SK-N-SH (cell line): ENCODE results near the gene TIMP2. TPM values are rescaled to one million over a fixed set of nuclear protein-coding genes. Genes with fewer than 3 reads are reported as not detected.
A peak's percentile ranks its signal among the peaks of the same experiment; 100 is the strongest.

Experiments
- CTCF ChIA-PET: fragments of 300-600, 350-600 bp; formaldehyde crosslinking; extraction: SDS; loops from one replicate; lab custom pipeline; 2021; lab: Yijun Ruan, JAX
- POLR2A ChIA-PET: fragments of 350-600 bp; sonication (Branson Sonifier 250); formaldehyde crosslinking; extraction: SDS; loops from one replicate; lab custom pipeline; 2020; ENCODE audit warnings: antibody characterized with exemption, inconsistent platforms; lab: Yijun Ruan, JAX
- DNase-seq: peaks from one replicate; pipeline ENCODE4 v3.0.0; 2012
- H2AFZ ChIP-seq: fragments of 200-600 bp; sonication (generic); 2 replicates; pipeline ENCODE4 v1.8.1; 2016; ENCODE audit warnings: antibody characterized with exemption, mild to moderate bottlenecking, low read depth
- H3F3A ChIP-seq: fragments of 200-600 bp; sonication (generic); replicated peaks from 2 replicates; pipeline ENCODE3; 2016; ENCODE audit warnings: antibody characterized with exemption, mild to moderate bottlenecking; ENCODE audit not compliant: insufficient read depth
- H3K27ac ChIP-seq, 2 experiments: fragments of 200-500 bp in 1 of 2; fragments of 200-600 bp in 1 of 2; sonication (Bioruptor generic) in 1 of 2; sonication (generic), shearing (Covaris generic) in 1 of 2; 2 replicates each; pipeline versions ENCODE4 v1.5.1 to v1.6.1; 2014 to 2016; ENCODE audit warnings: low read depth in 2 of 2, inconsistent platforms in 1 of 2, low read length in 1 of 2, mild to moderate bottlenecking in 1 of 2, mixed read lengths in 1 of 2
- H3K27me3 ChIP-seq: fragments of 200-600 bp; sonication (generic), shearing (Covaris generic); 2 replicates; pipeline ENCODE4 v1.6.1; 2016; ENCODE audit warnings: mixed run types; ENCODE audit not compliant: insufficient read depth
- H3K36me3 ChIP-seq, 2 experiments: fragments of 200-500 bp in 1 of 2; fragments of 200-600 bp in 1 of 2; sonication (Bioruptor generic) in 1 of 2; sonication (generic) in 1 of 2; replicated peaks in 1 of 2; 2 replicates each; pipeline versions ENCODE3 to v1.5.1; 2014 to 2016; ENCODE audit warnings: low read length in 1 of 2, mild to moderate bottlenecking in 1 of 2; ENCODE audit not compliant: insufficient read depth in 2 of 2, control insufficient read depth in 1 of 2
- H3K4me1 ChIP-seq, 2 experiments: fragments of 200-500 bp in 1 of 2; fragments of 200-600 bp in 1 of 2; sonication (Bioruptor generic) in 1 of 2; sonication (generic), shearing (Covaris generic) in 1 of 2; 2 replicates each; pipeline versions ENCODE4 v1.5.1 to v1.6.1; 2014 to 2016; ENCODE audit warnings: low read depth in 1 of 2, low read length in 1 of 2, mixed run types in 1 of 2; ENCODE audit not compliant: insufficient read depth in 2 of 2, control insufficient read depth in 1 of 2
- H3K4me2 ChIP-seq: fragments of 200-600 bp; sonication (generic), shearing (Covaris generic); 2 replicates; pipeline ENCODE4 v1.6.1; 2017; ENCODE audit warnings: mixed run types
- H3K4me3 ChIP-seq, 2 experiments: fragments of 200-500 bp in 1 of 2; fragments of 200-600 bp in 1 of 2; sonication (Bioruptor generic) in 1 of 2; sonication (generic), shearing (Covaris generic) in 1 of 2; 2 replicates each; pipeline versions ENCODE4 v1.5.1 to v1.8.1; 2014 to 2016; ENCODE audit warnings: low read depth in 2 of 2, inconsistent platforms in 1 of 2, low read length in 1 of 2, mild to moderate bottlenecking in 1 of 2, mixed read lengths in 1 of 2, moderate library complexity in 1 of 2
- H3K79me2 ChIP-seq: fragments of 200-600 bp; sonication (generic); 2 replicates; pipeline ENCODE4 v1.8.1; 2017; ENCODE audit warnings: mild to moderate bottlenecking; ENCODE audit not compliant: insufficient read depth
- H3K9ac ChIP-seq: fragments of 200-600 bp; sonication (generic); 2 replicates; pipeline ENCODE4 v1.6.1; 2017; ENCODE audit warnings: mixed run types
- H3K9me2 ChIP-seq: fragments of 200-600 bp; sonication (generic); 2 replicates; pipeline ENCODE4 v1.6.1; 2017; ENCODE audit warnings: mixed run types
- H3K9me3 ChIP-seq: fragments of 200-600 bp; sonication (generic); 2 replicates; pipeline ENCODE4 v1.6.1; 2017; ENCODE audit warnings: mixed run types, mild to moderate bottlenecking, moderate library complexity
- H4K20me1 ChIP-seq: fragments of 200-600 bp; sonication (generic); 2 replicates; pipeline ENCODE4 v1.6.1; 2017; ENCODE audit warnings: mild to moderate bottlenecking, mixed run types; ENCODE audit not compliant: insufficient read depth
- CHD2 ChIP-seq: fragments of 150-350 bp; IDR thresholded peaks from 2 replicates; pipeline ENCODE4 v1.6.1; 2018; ENCODE audit warnings: low read length; ENCODE audit not compliant: partially characterized antibody
- CTCF ChIP-seq: fragments of 200-600 bp; sonication (generic); IDR thresholded peaks from 2 replicates; pipeline ENCODE4 v1.6.1; 2017; ENCODE audit warnings: antibody characterized with exemption, mild to moderate bottlenecking, moderate library complexity
- ELF1 ChIP-seq: IDR thresholded peaks from 2 replicates; pipeline ENCODE4 v1.4.0; 2012
- EZH2phosphoT487 ChIP-seq: fragments of 200-600 bp; sonication (generic); IDR thresholded peaks from 2 replicates; pipeline ENCODE4 v1.6.1; 2017; ENCODE audit warnings: low read depth, mixed run types, mild to moderate bottlenecking, antibody characterized with exemption, moderate library complexity, borderline replicate concordance
- FOXJ3 ChIP-seq: sonication (generic); formaldehyde crosslinking; IDR thresholded peaks from 2 replicates; pipeline ENCODE4 v1.5.1; 2020; ENCODE audit warnings: mild to moderate bottlenecking, missing genetic modification reagents
- JUND ChIP-seq: IDR thresholded peaks from 2 replicates; pipeline ENCODE4 v1.4.0; 2012
- PBX3 ChIP-seq: IDR thresholded peaks from 2 replicates; pipeline ENCODE4; 2012
- RAD21 ChIP-seq: IDR thresholded peaks from 2 replicates; pipeline ENCODE4 v1.6.1; 2012; ENCODE audit warnings: mild to moderate bottlenecking, low read length
- RFX5 ChIP-seq: IDR thresholded peaks from 2 replicates; pipeline ENCODE4 v1.6.1; 2012; ENCODE audit warnings: mild to moderate bottlenecking, improper control_type of control experiment, low read length
- TAF1 ChIP-seq: IDR thresholded peaks from 2 replicates; pipeline ENCODE4 v1.6.1; 2012; ENCODE audit warnings: low read depth, mild to moderate bottlenecking, low read length, moderate library complexity, borderline replicate concordance
- USF2 ChIP-seq: fragments of 150-350 bp; IDR thresholded peaks from 2 replicates; pipeline ENCODE4 v1.6.1; 2017; ENCODE audit warnings: antibody characterized with exemption, low read length, low read depth, borderline replicate concordance
- YY1 ChIP-seq: IDR thresholded peaks from 2 replicates; pipeline ENCODE4 v1.4.0; 2012; ENCODE audit warnings: low read depth, mild to moderate bottlenecking
- WGBS: methylation state at CpG from one replicate; pipeline ENCODE4 v1.1.6; 2017; ENCODE audit warnings: low lambda C conversion rate; 5-methylcytosine and 5-hydroxymethylcytosine counted together
- polyA plus RNA-seq, 3 experiments: library from polyadenylated mRNA; depleted of rRNA; stranded (reverse); fragments of >200 nt; gene quantifications; 2 replicates each; pipeline ENCODE4 v1.2.3, GENCODE V29; 2012

Gene TIMP2
- polyA plus RNA-seq, 1 of the 3 experiments (the other 2 are of a cell fraction): 441 TPM

- no peaks in the 10 kb centered on the region for H3K9me3 ChIP-seq
- H2AFZ ChIP-seq: no peak overlapping the region
- 0 out of 2 replicates have a peak, but pooled peaks cover under 1% of the 10 kb centered on the region for H3K79me2 ChIP-seq
- peak overlapping the region; percentile 9 to 65; a peak in 3 of 4 replicates for H3K27ac ChIP-seq
- no peak for TF ChIP-seq JUND
- TF ChIP-seq FOXJ3 (CRISPR knock-in tag): no peak
- TF ChIP-seq RFX5: no peak
- no peak for TF ChIP-seq TAF1
- TF ChIP-seq ELF1: no peak
- no peak for TF ChIP-seq USF2
- TF ChIP-seq RAD21: no peak
- no peak for TF ChIP-seq CTCF
- peaks cover 14 to 54% of the 10 kb centered on the region in 2 experiments for H3K36me3 ChIP-seq
- no peaks in the 10 kb centered on the region for H3K9me2 ChIP-seq
- no peak overlapping the region; the same call in 1 of the 2 replicates for H3K9ac ChIP-seq
- peak; percentile 27 for DNase-seq
- H3F3A ChIP-seq: peaks cover 6% of the 10 kb centered on the region
- no peaks in the 10 kb centered on the region for H3K27me3 ChIP-seq
- ChIA-PET POLR2A (interaction anchor here (0.9 to 2.3 kb wide), 4 partner anchors 38 to 106 kb away, joined by 3 to 15 read pairs (median 9); no protein-coding TSS in a partner anchor), CTCF (interaction anchor here (0.5 to 26.0 kb wide), 64 partner anchors 10 to 489 kb away, joined by 3 to 458 read pairs (median 6); partner anchors contain the start of genes CEP295NL, LGALS3BP and USP36)
- H3K4me3 ChIP-seq: no peak overlapping the region
- no peaks in the 10 kb centered on the region; the same call in 1 of the 2 replicates for H4K20me1 ChIP-seq
- 72% methylated on average over 16 of the region's 22 CpGs for WGBS
- H3K4me2 ChIP-seq: peak overlapping the region; percentile 16; the same call in 1 of the 2 replicates
- H3K4me1 ChIP-seq: peaks cover 0 to 38% of the 10 kb centered on the region in 2 experiments; a peak in 1 of 4 replicates
These were observed 46.7 kb upstream of the TIMP2 start for GRCh38 chr17:78971756-78972506.

GRCh38 chr17:78970834-78971755 lies 45.9 kb upstream of the TIMP2 start:
- CTCF ChIA-PET: interaction anchor here (0.6 to 26.0 kb wide), 68 partner anchors 11 to 488 kb away, joined by 3 to 458 read pairs (median 5); partner anchors contain the start of genes CEP295NL, LGALS3BP and USP36
- Histone ChIP-seq H3K4me2 (peak overlapping the region; percentile 16; the same call in 1 of the 2 replicates), H3K79me2 (no peaks in the 10 kb centered on the region), H3K4me1 (peaks cover 0 to 29% of the 10 kb centered on the region in 2 experiments; a peak in 1 of 4 replicates), H3K9me2 (no peaks in the 10 kb centered on the region), H4K20me1 (no peaks in the 10 kb centered on the region), H3K36me3 (peaks cover 17 to 51% of the 10 kb centered on the region in 2 experiments), H3F3A (peaks cover 6% of the 10 kb centered on the region), H3K27ac (peak overlapping the region; percentile 9 to 65; a peak in 3 of 4 replicates), H3K4me3 (peak overlapping the region in 1 of 2 experiments; percentile 9; a peak in 1 of 4 replicates), H2AFZ (no peak overlapping the region), H3K27me3 (no peaks in the 10 kb centered on the region), H3K9ac (no peak overlapping the region; the same call in 1 of the 2 replicates), H3K9me3 (no peaks in the 10 kb centered on the region)
- peak; percentile 93 for DNase-seq
- POLR2A ChIA-PET: interaction anchor here (0.9 to 2.3 kb wide), 4 partner anchors 37 to 105 kb away, joined by 3 to 15 read pairs (median 9); no protein-coding TSS in a partner anchor
- WGBS: 41% methylated on average over 30 of the region's 33 CpGs
- TF ChIP-seq CHD2: peak; percentile 47
- no peak for TF ChIP-seq PBX3
- TF ChIP-seq FOXJ3 (CRISPR knock-in tag): no peak
- TF ChIP-seq RAD21: peak; percentile 96
- TF ChIP-seq CTCF: peak; percentile 97
- TF ChIP-seq JUND: no peak
- TF ChIP-seq EZH2phosphoT487: no peak
- TF ChIP-seq YY1: no peak
